Liver (tissue), 9 donors: ENCODE measurements around the gene ATP10A. TPM values are rescaled to one million over a fixed set of nuclear protein-coding genes. Genes with fewer than 3 reads are reported as not detected.

Source experiments
- DNase-seq: peaks from one replicate; pipeline ENCODE4 v3.0.0-alpha.2; 2017; ENCODE audit warnings: low spot score
- H3K27ac ChIP-seq, 2 donors: one replicate each; pipeline ENCODE4 v1.7.0; 2013; ENCODE audit warnings: inconsistent platforms in 2 of 2, low read length in 2 of 2, control low read depth in 1 of 2, low read depth in 1 of 2, mild to moderate bottlenecking in 1 of 2
- H3K27me3 ChIP-seq, 4 donors: one replicate each; pipeline versions ENCODE4 v1.6.1 to v1.7.0; 2013; ENCODE audit warnings: low read length in 3 of 4, inconsistent platforms in 1 of 4, mild to moderate bottlenecking in 1 of 4, moderate library complexity in 1 of 4; ENCODE audit not compliant: control insufficient read depth in 4 of 4, insufficient read depth in 4 of 4
- H3K36me3 ChIP-seq, 4 donors: one replicate each; pipeline versions ENCODE4 v1.6.1 to v1.7.0; 2013; ENCODE audit warnings: low read length in 3 of 4, mild to moderate bottlenecking in 3 of 4, low read depth in 1 of 4, moderate library complexity in 1 of 4; ENCODE audit not compliant: control insufficient read depth in 4 of 4, insufficient read depth in 3 of 4
- H3K4me1 ChIP-seq, 4 donors: one replicate each; pipeline versions ENCODE4 v1.6.1 to v1.7.0; 2013; ENCODE audit warnings: low read length in 3 of 4, mild to moderate bottlenecking in 3 of 4, moderate library complexity in 1 of 4; ENCODE audit not compliant: control insufficient read depth in 4 of 4, insufficient read depth in 4 of 4
- H3K4me3 ChIP-seq, 3 donors: one replicate each; pipeline versions ENCODE4 v1.6.1 to v1.7.0; 2013; ENCODE audit warnings: low read length in 3 of 3, control low read depth in 1 of 3, low read depth in 1 of 3, mild to moderate bottlenecking in 1 of 3
- H3K9ac ChIP-seq, 2 donors: one replicate each; pipeline ENCODE4 v1.7.0; 2013; ENCODE audit warnings: low read length in 2 of 2, mild to moderate bottlenecking in 2 of 2, moderate library complexity in 2 of 2, control low read depth in 1 of 2, low read depth in 1 of 2
- H3K9me3 ChIP-seq, 4 donors: one replicate each; pipeline versions ENCODE4 v1.6.1 to v1.7.0; 2013; ENCODE audit warnings: low read length in 3 of 4; ENCODE audit not compliant: control insufficient read depth in 4 of 4
- EGR1 ChIP-seq, 2 donors: IDR thresholded peaks; 2 replicates each; pipeline ENCODE4 v1.6.1; 2016 to 2018; ENCODE audit warnings: antibody characterized with exemption in 2 of 2, low read depth in 2 of 2
- GABPA ChIP-seq, 2 donors: IDR thresholded peaks in 1 of 2; conservative IDR thresholded peaks in 1 of 2; 2 replicates each; pipeline ENCODE4 v1.6.1; 2016; ENCODE audit warnings: antibody characterized with exemption in 2 of 2, mild to moderate bottlenecking in 1 of 2, moderate library complexity in 1 of 2
- HNF4A ChIP-seq, 2 donors: conservative IDR thresholded peaks; 2 replicates each; pipeline ENCODE4 v1.6.1; 2016; ENCODE audit warnings: antibody characterized with exemption in 2 of 2, mild to moderate bottlenecking in 2 of 2
- HNF4G ChIP-seq: IDR thresholded peaks from 2 replicates; pipeline ENCODE4 v1.6.1; 2016; ENCODE audit warnings: antibody characterized with exemption
- JUND ChIP-seq, 2 donors: IDR thresholded peaks; 2 replicates each; pipeline ENCODE4 v1.6.1; 2016; ENCODE audit warnings: antibody characterized with exemption in 2 of 2
- RAD21 ChIP-seq, 2 donors: IDR thresholded peaks; 2 replicates each; pipeline ENCODE4 v1.6.1; 2016; ENCODE audit warnings: antibody characterized with exemption in 2 of 2, mild to moderate bottlenecking in 2 of 2
- RXRA ChIP-seq, 2 donors: IDR thresholded peaks; 2 replicates each; pipeline ENCODE4 v1.6.1; 2017 to 2018; ENCODE audit warnings: antibody characterized with exemption in 2 of 2, mild to moderate bottlenecking in 1 of 2
- SP1 ChIP-seq: IDR thresholded peaks from 2 replicates; pipeline ENCODE4 v1.6.1; 2018; ENCODE audit warnings: antibody characterized with exemption, mild to moderate bottlenecking
- TAF1 ChIP-seq: conservative IDR thresholded peaks from 2 replicates; pipeline ENCODE4 v1.6.1; 2016; ENCODE audit warnings: antibody characterized with exemption, mild to moderate bottlenecking
- YY1 ChIP-seq: IDR thresholded peaks from 2 replicates; pipeline ENCODE4 v1.6.1; 2016; ENCODE audit warnings: antibody characterized with exemption, mild to moderate bottlenecking
- WGBS: extraction: QIAGEN DNeasy Blood & Tissue Kit; methylation state at CpG from one replicate; pipeline ENCODE4 v1.1.7; 2013; 5-methylcytosine and 5-hydroxymethylcytosine counted together
- polyA plus RNA-seq, 2 donors: library from polyadenylated mRNA; stranded (reverse) in 1 of 2; unstranded in 1 of 2; fragments of 200-250 nt in 1 of 2; fragments of >200 nt in 1 of 2; fragmentation: Nextera tagmentation in 1 of 2; extraction: Ambion mirVana in 1 of 2; gene quantifications; one replicate each; pipeline versions ENCODE4 v1.2.1 to v1.2.3, GENCODE V29; 2013 to 2015
- total RNA-seq, 2 donors: library from RNA; depleted of rRNA; stranded (reverse); fragments of >200 nt; gene quantifications; one replicate each; pipeline ENCODE4 v1.2.3, GENCODE V29; 2014
- TF ChIP-seq, protein P1 (sequence below): IDR thresholded peaks from 2 replicates; pipeline ENCODE4 v1.6.1; 2016; ENCODE audit warnings: antibody characterized with exemption
- TF ChIP-seq, protein P2 (sequence below): IDR thresholded peaks from 2 replicates; pipeline ENCODE4 v1.6.1; 2016; ENCODE audit warnings: antibody characterized with exemption
- TF ChIP-seq, protein P3 (sequence below): IDR thresholded peaks from 2 replicates; pipeline ENCODE4 v1.6.1; 2016; ENCODE audit warnings: antibody characterized with exemption
- TF ChIP-seq, protein P4 (sequence below): fragments of 150-350 bp; IDR thresholded peaks from 2 replicates; pipeline ENCODE4 v1.5.1; 2017; ENCODE audit warnings: improper control_type of control experiment, low read depth, low read length; ENCODE audit not compliant: missing input control
- TF ChIP-seq, protein P5 (sequence below): IDR thresholded peaks from 2 replicates; pipeline ENCODE4 v1.6.1; 2016; ENCODE audit warnings: antibody characterized with exemption, mild to moderate bottlenecking
- donor health status: healthy.
- donor health status: healthy.
- donor health status: healthy.
- donor health status: healthy.
- donor health status: healthy.

The ATP10A gene
- total and polyA plus RNA-seq, 4 donors, result 0.22 to 1.8 (median 0.39) TPM

DNA sequence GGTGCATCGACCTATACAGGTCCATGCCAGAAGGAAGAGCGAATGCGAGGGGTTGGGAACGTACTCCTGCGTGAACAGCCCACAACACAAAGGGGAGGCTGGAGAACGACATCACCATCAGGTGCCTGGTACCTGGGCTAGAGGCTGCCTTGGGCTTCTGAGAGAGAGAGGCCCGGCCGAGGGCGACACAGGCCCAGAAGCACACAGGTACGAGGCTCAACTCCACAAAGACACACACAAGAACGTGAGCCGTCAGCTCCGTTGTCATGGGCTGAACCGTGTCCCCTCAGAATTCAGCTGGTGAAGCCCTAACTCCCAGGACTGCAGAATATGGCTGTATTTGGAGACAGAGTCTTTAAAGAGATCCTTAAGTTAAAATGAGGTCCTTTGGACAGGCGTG lies 134.3 kb downstream of the ATP10A start:
- Histone ChIP-seq H3K27ac (no peak overlapping the region), H3K27me3 (peaks cover 0 to 6% (median 0%) of the 10 kb centered on the region in 4 donors), H3K9me3 (no peaks in the 10 kb centered on the region), H3K4me3 (no peak overlapping the region), H3K4me1 (no peaks in the 10 kb centered on the region), H3K9ac (no peak overlapping the region), H3K36me3 (no peaks in the 10 kb centered on the region)
- TF ChIP-seq TAF1, result no peak
- no peak for TF ChIP-seq HNF4G
- TF ChIP-seq, protein P1, sequence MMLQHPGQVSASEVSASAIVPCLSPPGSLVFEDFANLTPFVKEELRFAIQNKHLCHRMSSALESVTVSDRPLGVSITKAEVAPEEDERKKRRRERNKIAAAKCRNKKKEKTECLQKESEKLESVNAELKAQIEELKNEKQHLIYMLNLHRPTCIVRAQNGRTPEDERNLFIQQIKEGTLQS, result no peak
- TF ChIP-seq, protein P2, sequence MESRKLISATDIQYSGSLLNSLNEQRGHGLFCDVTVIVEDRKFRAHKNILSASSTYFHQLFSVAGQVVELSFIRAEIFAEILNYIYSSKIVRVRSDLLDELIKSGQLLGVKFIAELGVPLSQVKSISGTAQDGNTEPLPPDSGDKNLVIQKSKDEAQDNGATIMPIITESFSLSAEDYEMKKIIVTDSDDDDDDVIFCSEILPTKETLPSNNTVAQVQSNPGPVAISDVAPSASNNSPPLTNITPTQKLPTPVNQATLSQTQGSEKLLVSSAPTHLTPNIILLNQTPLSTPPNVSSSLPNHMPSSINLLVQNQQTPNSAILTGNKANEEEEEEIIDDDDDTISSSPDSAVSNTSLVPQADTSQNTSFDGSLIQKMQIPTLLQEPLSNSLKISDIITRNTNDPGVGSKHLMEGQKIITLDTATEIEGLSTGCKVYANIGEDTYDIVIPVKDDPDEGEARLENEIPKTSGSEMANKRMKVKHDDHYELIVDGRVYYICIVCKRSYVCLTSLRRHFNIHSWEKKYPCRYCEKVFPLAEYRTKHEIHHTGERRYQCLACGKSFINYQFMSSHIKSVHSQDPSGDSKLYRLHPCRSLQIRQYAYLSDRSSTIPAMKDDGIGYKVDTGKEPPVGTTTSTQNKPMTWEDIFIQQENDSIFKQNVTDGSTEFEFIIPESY, result no peak
- TF ChIP-seq, protein P3, sequence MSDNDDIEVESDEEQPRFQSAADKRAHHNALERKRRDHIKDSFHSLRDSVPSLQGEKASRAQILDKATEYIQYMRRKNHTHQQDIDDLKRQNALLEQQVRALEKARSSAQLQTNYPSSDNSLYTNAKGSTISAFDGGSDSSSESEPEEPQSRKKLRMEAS, result no peak
- no peak for TF ChIP-seq JUND (IDR thresholded peaks at IDR 0.05)
- no peak for TF ChIP-seq RAD21 (IDR thresholded peaks at IDR 0.05)
- no peak for TF ChIP-seq YY1
- 83% methylated on average over 15 of the region's 15 CpGs for WGBS
- DNase-seq, result no peak

DNA sequence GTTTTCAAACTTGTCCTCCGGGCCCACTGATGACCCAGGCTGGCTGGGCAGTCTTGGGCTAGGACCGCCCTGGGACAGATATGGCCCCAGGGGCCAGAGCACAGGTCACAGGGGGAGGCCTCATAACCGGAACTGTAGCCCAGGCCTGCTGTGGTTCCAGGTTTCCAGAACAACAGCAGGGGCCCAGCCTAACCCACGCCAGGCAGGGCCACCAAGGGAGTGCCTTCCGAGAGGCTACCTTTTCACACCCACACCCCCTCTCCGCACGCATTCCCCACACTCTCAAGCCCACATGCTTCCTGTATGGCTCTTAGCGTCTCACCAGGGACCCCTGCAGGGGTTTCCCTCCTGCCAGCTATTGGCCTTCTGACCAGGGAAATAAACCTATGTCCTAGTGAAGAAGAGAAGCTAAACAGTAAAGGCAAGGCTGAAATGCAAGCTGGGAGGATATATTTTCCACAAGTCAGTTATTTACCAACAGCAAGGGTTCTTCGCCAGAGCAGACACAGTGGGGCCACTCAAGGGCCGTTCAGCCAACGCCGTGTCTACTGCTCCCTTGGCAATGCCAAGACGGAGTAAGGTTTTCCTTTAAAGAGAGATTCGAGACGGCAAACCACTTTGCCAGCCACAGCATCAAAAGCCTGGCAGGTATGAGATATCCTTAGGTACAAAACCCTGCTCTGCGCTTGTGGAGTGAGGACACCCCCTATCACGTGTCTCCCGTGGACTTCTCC lies 135.1 kb downstream of the ATP10A start:
- H3K27me3 ChIP-seq, result peaks cover 0 to 6% (median 0%) of the 10 kb centered on the region in 4 donors
- H3K4me1 ChIP-seq, result no peaks in the 10 kb centered on the region
- no peaks in the 10 kb centered on the region for H3K36me3 ChIP-seq
- no peak for TF ChIP-seq EGR1 (IDR thresholded peaks at IDR 0.05; ENCODE audit: low read depth in 2 of 2)
- no peak for TF ChIP-seq HNF4A (conservative IDR thresholded peaks at IDR 0.05)
- no peak for TF ChIP-seq HNF4G
- TF ChIP-seq YY1, result no peak
- TF ChIP-seq JUND (IDR thresholded peaks at IDR 0.05), result no peak
- TF ChIP-seq, protein P2, result no peak
- TF ChIP-seq GABPA (IDR thresholded peaks at IDR 0.05 in 1 of 2, conservative IDR thresholded peaks at IDR 0.05 in 1 of 2), result no peak
- no peak for TF ChIP-seq RXRA (IDR thresholded peaks at IDR 0.05)
- no peak for TF ChIP-seq SP1
- TF ChIP-seq, protein P4, sequence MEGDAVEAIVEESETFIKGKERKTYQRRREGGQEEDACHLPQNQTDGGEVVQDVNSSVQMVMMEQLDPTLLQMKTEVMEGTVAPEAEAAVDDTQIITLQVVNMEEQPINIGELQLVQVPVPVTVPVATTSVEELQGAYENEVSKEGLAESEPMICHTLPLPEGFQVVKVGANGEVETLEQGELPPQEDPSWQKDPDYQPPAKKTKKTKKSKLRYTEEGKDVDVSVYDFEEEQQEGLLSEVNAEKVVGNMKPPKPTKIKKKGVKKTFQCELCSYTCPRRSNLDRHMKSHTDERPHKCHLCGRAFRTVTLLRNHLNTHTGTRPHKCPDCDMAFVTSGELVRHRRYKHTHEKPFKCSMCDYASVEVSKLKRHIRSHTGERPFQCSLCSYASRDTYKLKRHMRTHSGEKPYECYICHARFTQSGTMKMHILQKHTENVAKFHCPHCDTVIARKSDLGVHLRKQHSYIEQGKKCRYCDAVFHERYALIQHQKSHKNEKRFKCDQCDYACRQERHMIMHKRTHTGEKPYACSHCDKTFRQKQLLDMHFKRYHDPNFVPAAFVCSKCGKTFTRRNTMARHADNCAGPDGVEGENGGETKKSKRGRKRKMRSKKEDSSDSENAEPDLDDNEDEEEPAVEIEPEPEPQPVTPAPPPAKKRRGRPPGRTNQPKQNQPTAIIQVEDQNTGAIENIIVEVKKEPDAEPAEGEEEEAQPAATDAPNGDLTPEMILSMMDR, result no peak
- no peak for TF ChIP-seq RAD21 (IDR thresholded peaks at IDR 0.05)
- TF ChIP-seq, protein P3, result no peak
- TF ChIP-seq, protein P5, sequence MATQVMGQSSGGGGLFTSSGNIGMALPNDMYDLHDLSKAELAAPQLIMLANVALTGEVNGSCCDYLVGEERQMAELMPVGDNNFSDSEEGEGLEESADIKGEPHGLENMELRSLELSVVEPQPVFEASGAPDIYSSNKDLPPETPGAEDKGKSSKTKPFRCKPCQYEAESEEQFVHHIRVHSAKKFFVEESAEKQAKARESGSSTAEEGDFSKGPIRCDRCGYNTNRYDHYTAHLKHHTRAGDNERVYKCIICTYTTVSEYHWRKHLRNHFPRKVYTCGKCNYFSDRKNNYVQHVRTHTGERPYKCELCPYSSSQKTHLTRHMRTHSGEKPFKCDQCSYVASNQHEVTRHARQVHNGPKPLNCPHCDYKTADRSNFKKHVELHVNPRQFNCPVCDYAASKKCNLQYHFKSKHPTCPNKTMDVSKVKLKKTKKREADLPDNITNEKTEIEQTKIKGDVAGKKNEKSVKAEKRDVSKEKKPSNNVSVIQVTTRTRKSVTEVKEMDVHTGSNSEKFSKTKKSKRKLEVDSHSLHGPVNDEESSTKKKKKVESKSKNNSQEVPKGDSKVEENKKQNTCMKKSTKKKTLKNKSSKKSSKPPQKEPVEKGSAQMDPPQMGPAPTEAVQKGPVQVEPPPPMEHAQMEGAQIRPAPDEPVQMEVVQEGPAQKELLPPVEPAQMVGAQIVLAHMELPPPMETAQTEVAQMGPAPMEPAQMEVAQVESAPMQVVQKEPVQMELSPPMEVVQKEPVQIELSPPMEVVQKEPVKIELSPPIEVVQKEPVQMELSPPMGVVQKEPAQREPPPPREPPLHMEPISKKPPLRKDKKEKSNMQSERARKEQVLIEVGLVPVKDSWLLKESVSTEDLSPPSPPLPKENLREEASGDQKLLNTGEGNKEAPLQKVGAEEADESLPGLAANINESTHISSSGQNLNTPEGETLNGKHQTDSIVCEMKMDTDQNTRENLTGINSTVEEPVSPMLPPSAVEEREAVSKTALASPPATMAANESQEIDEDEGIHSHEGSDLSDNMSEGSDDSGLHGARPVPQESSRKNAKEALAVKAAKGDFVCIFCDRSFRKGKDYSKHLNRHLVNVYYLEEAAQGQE, result no peak
- no peak for TF ChIP-seq TAF1
- no peak for DNase-seq
- WGBS, result 81% methylated on average over 18 of the region's 18 CpGs
- no peak overlapping the region for H3K9ac ChIP-seq
- no peaks in the 10 kb centered on the region for H3K9me3 ChIP-seq
- no peak overlapping the region for H3K4me3 ChIP-seq
- H3K27ac ChIP-seq, result no peak overlapping the region
